ENCODE data around the gene CADPS. TPM values are rescaled to one million over a fixed set of nuclear protein-coding genes. Genes with fewer than 3 reads are reported as not detected.

Gene CADPS
- polyA plus RNA-seq, 1 of the 3 experiments (the other 2 are of a cell fraction): 5.8 TPM

- H3K36me3 ChIP-seq (replicated peaks in 1 of 2; ENCODE audit: control insufficient read depth in 1 of 2, insufficient read depth in 2 of 2, low read length in 1 of 2): no peaks in the 10 kb centered on the region
- H3K9me2 ChIP-seq: no peaks in the 10 kb centered on the region
- H3K9ac ChIP-seq: no peak overlapping the region
- no peaks in the 10 kb centered on the region for H4K20me1 ChIP-seq (ENCODE audit: insufficient read depth)
- no peaks in the 10 kb centered on the region for H3K79me2 ChIP-seq (ENCODE audit: insufficient read depth)
- no peaks in the 10 kb centered on the region for H3F3A ChIP-seq (replicated peaks; ENCODE audit: insufficient read depth)
- CTCF ChIA-PET: interaction anchor here (1.1 kb wide), 1 partner anchor 15 kb away, joined by 4 read pairs; no protein-coding TSS in a partner anchor
- no peak for DNase-seq
- POLR2A ChIA-PET: no interaction called here
- no peaks in the 10 kb centered on the region for H3K9me3 ChIP-seq
- TF ChIP-seq SMC3 (IDR thresholded peaks at IDR 0.05; ENCODE audit: low read depth, low read length) (no peak), SIN3A (IDR thresholded peaks at IDR 0.05; ENCODE audit: borderline replicate concordance, low read depth, low read length) (no peak)
- no peak overlapping the region for H3K4me2 ChIP-seq
- H3K27ac ChIP-seq (ENCODE audit: low read depth in 2 of 2, low read length in 1 of 2): no peak overlapping the region
- H3K4me3 ChIP-seq (ENCODE audit: low read depth in 2 of 2, low read length in 1 of 2): no peak overlapping the region
- no peaks in the 10 kb centered on the region for H3K27me3 ChIP-seq (ENCODE audit: insufficient read depth)
- no peaks in the 10 kb centered on the region for H3K4me1 ChIP-seq (ENCODE audit: control insufficient read depth in 1 of 2, insufficient read depth in 2 of 2, low read depth in 1 of 2, low read length in 1 of 2)
- WGBS (ENCODE audit: low lambda C conversion rate): 67% methylated on average over 1 of the region's 1 CpG
- no peak overlapping the region for H2AFZ ChIP-seq (ENCODE audit: low read depth)
Observed at GRCh38 chr3:62888778-62889177, 13.6 kb upstream of the CADPS start.

DNA sequence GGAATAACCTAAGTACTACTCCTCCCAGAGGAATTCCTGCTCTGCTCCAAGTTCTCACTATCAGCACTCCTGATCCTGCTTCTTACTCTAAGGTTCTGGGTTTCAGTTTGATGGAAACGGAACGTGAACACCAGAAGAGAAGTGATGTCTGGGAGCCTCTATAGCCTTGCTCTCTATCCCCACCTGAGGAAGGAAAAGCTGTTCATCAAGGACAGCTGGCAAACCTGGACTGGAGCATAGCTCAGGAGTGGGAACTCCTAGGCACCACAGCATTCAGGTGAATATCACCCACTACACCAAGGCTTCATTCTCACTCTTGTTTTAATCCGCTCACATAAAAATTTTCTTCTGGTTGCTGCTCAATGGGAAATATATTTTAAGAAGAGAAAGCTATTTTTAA lies 13.0 kb upstream of the CADPS start:
- TF ChIP-seq NRF1 (IDR thresholded peaks at IDR 0.05; ENCODE audit: low read depth, low read length) (no peak), IRF3 (IDR thresholded peaks at IDR 0.05; ENCODE audit: low read depth, low read length) (no peak), RAD21 (IDR thresholded peaks at IDR 0.05; ENCODE audit: low read length) (no peak), TAF1 (IDR thresholded peaks at IDR 0.05; ENCODE audit: borderline replicate concordance, low read depth, low read length) (no peak), FOXJ3 (CRISPR knock-in tag; IDR thresholded peaks at IDR 0.05) (no peak), JUND (IDR thresholded peaks at IDR 0.05) (no peak), RXRA (IDR thresholded peaks at IDR 0.05; ENCODE audit: borderline replicate concordance, low read depth) (no peak), TEAD4 (IDR thresholded peaks at IDR 0.05; ENCODE audit: borderline replicate concordance, insufficient read depth) (no peak), CHD2 (IDR thresholded peaks at IDR 0.05; ENCODE audit: low read length, partially characterized antibody) (no peak)
- TF ChIP-seq, protein P1, sequence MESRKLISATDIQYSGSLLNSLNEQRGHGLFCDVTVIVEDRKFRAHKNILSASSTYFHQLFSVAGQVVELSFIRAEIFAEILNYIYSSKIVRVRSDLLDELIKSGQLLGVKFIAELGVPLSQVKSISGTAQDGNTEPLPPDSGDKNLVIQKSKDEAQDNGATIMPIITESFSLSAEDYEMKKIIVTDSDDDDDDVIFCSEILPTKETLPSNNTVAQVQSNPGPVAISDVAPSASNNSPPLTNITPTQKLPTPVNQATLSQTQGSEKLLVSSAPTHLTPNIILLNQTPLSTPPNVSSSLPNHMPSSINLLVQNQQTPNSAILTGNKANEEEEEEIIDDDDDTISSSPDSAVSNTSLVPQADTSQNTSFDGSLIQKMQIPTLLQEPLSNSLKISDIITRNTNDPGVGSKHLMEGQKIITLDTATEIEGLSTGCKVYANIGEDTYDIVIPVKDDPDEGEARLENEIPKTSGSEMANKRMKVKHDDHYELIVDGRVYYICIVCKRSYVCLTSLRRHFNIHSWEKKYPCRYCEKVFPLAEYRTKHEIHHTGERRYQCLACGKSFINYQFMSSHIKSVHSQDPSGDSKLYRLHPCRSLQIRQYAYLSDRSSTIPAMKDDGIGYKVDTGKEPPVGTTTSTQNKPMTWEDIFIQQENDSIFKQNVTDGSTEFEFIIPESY (IDR thresholded peaks at IDR 0.05; ENCODE audit: borderline replicate concordance, low read depth): no peak
- Histone ChIP-seq H3K9me3 (no peaks in the 10 kb centered on the region), H3K27me3 (ENCODE audit: insufficient read depth) (no peaks in the 10 kb centered on the region), H4K20me1 (ENCODE audit: insufficient read depth) (no peaks in the 10 kb centered on the region), H3F3A (replicated peaks; ENCODE audit: insufficient read depth) (no peaks in the 10 kb centered on the region), H3K4me3 (ENCODE audit: low read depth in 2 of 2, low read length in 1 of 2) (no peak overlapping the region), H3K4me2 (no peak overlapping the region), H3K79me2 (ENCODE audit: insufficient read depth) (no peaks in the 10 kb centered on the region), H3K27ac (ENCODE audit: low read depth in 2 of 2, low read length in 1 of 2) (no peak overlapping the region), H3K9me2 (no peaks in the 10 kb centered on the region), H3K36me3 (replicated peaks in 1 of 2; ENCODE audit: control insufficient read depth in 1 of 2, insufficient read depth in 2 of 2, low read length in 1 of 2) (no peaks in the 10 kb centered on the region), H3K9ac (no peak overlapping the region), H2AFZ (ENCODE audit: low read depth) (no peak overlapping the region), H3K4me1 (ENCODE audit: control insufficient read depth in 1 of 2, insufficient read depth in 2 of 2, low read depth in 1 of 2, low read length in 1 of 2) (no peaks in the 10 kb centered on the region)
- no peak for DNase-seq
- ChIA-PET POLR2A (no interaction called here), CTCF (interaction anchor here (1.1 kb wide), 1 partner anchor 15 kb away, joined by 4 read pairs; no protein-coding TSS in a partner anchor)
- WGBS (ENCODE audit: low lambda C conversion rate): 75% methylated on average over 3 of the region's 3 CpGs

Measured in SK-N-SH (cell line).